Measurements from ENCODE around the gene SEMA5B. TPM values are rescaled to one million over a fixed set of nuclear protein-coding genes. Genes with fewer than 3 reads are reported as not detected.

Gene SEMA5B
- total RNA-seq, 6 donors from 2014 or later = 0.33 to 0.71 (median 0.65) TPM; not detected in 2

DNA sequence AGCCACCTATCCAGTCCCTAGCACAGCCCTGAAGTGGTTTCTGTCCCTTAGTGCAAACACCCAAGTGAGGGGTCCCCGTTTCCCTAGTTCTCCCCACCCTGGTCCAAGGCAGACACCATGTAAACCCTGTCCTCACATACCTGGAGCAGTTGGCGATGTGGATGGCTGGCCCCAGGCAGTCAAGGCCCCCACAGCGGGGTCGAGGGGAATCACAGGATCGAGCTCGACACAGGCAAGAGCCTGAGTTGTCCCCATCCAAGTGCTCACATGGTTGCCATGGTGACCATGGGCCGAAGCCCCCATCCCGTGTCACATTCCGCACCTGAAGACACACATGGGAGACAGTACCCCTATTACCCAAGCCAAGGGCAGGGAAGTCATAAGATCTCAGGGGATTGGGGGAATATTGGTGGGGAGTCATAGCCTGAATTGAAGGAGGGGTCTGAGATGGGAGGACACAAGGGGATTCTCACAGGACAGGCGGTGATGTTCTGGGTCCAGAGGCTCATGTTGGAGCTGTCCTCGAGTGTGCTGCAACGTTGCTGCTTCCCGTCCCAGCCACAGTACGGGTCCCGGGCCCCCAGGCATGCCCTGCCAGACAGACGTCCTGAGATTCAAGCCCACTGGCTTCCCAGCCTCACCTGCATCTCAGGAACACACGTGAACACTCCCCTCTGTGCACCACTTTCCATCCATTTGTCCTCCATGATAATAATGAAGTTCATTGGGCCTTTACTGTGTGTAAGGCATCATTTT, 112.1 kb downstream of the SEMA5B start:
- Histone ChIP-seq H3K9me3 (no peaks in the 10 kb centered on the region), H3K27me3 (peaks cover 0 to 11% (median 4%) of the 10 kb centered on the region in 4 donors), H3K27ac (no peak overlapping the region), H3K4me1 (peaks cover 0 to 10% (median 0%) of the 10 kb centered on the region in 4 donors), H3K4me3 (no peak overlapping the region), H3K36me3 (no peaks in the 10 kb centered on the region)
- no peak for TF ChIP-seq POLR2AphosphoS5 (IDR thresholded peaks at IDR 0.05)
- TF ChIP-seq CTCF (IDR thresholded peaks at IDR 0.05) = no peak
- 87 to 92% methylated on average over 9 to 17 of the region's 17 CpGs for WGBS, 2 donors
- DNase-seq = peak in 1 of 2 donors; percentile 55
- ATAC-seq (ENCODE audit: low FRiP score in 2 of 2) = no peak

DNA sequence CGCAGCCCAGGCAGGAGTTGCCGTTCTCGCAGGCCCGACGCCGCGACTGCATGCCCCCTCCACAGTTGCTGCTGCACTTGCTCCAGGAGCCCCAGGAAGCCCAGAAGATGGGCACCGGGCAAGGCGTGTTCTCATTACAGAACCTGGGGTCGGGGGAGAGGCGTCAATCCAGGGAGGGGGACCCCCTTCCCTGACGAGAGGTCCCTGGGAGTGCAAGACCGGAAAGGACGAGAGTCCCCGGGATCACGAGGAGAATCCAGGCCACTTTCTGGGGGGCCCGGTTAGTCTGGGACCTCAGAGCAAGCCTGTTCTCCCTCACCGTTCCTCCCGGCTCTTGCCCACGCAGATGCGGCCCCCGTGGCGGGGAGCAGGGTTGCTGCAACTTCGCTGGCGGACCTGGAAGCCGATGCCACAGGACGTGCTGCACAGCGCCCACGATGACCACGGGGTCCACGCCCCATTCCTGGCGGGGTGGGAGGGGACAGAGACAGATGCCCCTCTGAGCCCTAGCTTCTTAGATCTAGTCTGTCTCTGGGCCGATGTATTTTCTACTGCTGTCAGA, 113.9 kb downstream of the SEMA5B start:
- no peak for ATAC-seq (ENCODE audit: low FRiP score in 2 of 2)
- WGBS, 2 donors = 76 to 92% methylated on average over 16 to 33 of the region's 33 CpGs
- peak in 1 of 2 donors; percentile 71 for DNase-seq
- Histone ChIP-seq H3K27me3 (peaks cover 0 to 11% (median 4%) of the 10 kb centered on the region in 4 donors), H3K4me3 (peak overlapping the region in 2 of 4 donors; percentile 14 to 18), H3K27ac (no peak overlapping the region), H3K4me1 (peaks cover 0 to 10% (median 0%) of the 10 kb centered on the region in 4 donors), H3K9me3 (no peaks in the 10 kb centered on the region), H3K36me3 (no peaks in the 10 kb centered on the region)
- TF ChIP-seq POLR2A (IDR thresholded peaks at IDR 0.05) (no peak), POLR2AphosphoS5 (IDR thresholded peaks at IDR 0.05) (no peak), EP300 (IDR thresholded peaks at IDR 0.05) (no peak), CTCF (IDR thresholded peaks at IDR 0.05) (no peak)

DNA sequence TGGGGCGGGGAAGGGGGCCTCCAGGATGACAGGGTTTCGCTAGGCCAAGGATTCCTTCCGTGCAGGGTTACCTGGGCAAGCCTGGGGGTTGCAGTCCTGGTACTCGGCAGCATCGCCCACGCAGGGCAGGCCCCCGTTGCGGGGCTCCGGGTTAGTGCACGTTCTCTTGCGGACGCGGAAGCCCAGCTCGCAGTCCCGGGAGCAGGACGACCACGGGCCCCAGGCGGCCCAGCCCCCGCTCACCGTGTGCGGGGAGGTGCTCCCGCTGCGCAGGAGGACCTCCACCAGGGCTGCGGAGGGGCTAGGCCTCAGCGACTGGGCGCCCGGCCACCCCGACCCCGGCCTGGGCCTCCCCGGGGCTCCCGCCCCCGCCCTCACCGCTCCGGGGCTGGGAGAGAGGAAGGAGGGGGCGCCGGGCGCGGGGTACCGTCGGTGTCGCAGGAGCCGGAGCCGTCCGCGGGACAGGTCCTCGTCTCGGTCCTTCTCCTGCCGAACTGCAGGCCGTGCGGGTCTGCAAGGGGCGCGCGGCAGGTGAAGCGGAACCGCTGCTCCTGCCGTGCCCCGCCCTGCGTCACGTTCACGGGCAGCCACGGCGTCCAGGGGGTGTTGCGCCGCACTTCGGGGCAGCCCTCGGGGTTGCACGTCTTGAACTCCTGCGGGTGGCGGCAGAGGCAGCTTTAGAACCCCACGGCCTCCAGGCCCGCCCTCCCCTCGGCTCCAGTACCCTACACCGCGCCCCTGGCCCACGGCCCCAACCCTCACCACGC, 114.6 kb downstream of the SEMA5B start:
- H3K36me3 ChIP-seq = no peaks in the 10 kb centered on the region
- no peaks in the 10 kb centered on the region for H3K9me3 ChIP-seq
- peaks cover 0 to 10% (median 0%) of the 10 kb centered on the region in 4 donors for H3K4me1 ChIP-seq
- no peak overlapping the region for H3K27ac ChIP-seq
- DNase-seq = peak in 1 of 2 donors; percentile 81
- H3K27me3 ChIP-seq = peaks cover 0 to 11% (median 4%) of the 10 kb centered on the region in 4 donors
- TF ChIP-seq EP300 (IDR thresholded peaks at IDR 0.05) (no peak), POLR2A (IDR thresholded peaks at IDR 0.05) (no peak), POLR2AphosphoS5 (IDR thresholded peaks at IDR 0.05) (no peak), CTCF (IDR thresholded peaks at IDR 0.05) (no peak)
- no peak for ATAC-seq (ENCODE audit: low FRiP score in 2 of 2)
- WGBS, 2 donors = 60 to 89% methylated on average over 5 to 26 of the region's 76 CpGs
- peak overlapping the region in 2 of 4 donors; percentile 14 to 18 for H3K4me3 ChIP-seq

GRCh38 chr3:122911901-122912300, 115.7 kb downstream of the SEMA5B start:
- Histone ChIP-seq H3K27ac (no peak overlapping the region), H3K36me3 (no peaks in the 10 kb centered on the region), H3K4me1 (peaks cover 0 to 10% (median 0%) of the 10 kb centered on the region in 4 donors), H3K27me3 (peaks cover 0 to 11% (median 4%) of the 10 kb centered on the region in 4 donors), H3K4me3 (no peak overlapping the region), H3K9me3 (no peaks in the 10 kb centered on the region)
- 96 to 100% methylated on average over 1 to 12 of the region's 16 CpGs for WGBS, 2 donors
- ATAC-seq (ENCODE audit: low FRiP score in 2 of 2) (no peak), DNase-seq (peak in 1 of 2 donors; percentile 58)
- no peak for TF ChIP-seq POLR2AphosphoS5 (IDR thresholded peaks at IDR 0.05)
- TF ChIP-seq CTCF (IDR thresholded peaks at IDR 0.05) = no peak
- TF ChIP-seq EP300 (IDR thresholded peaks at IDR 0.05) = no peak
- no peak for TF ChIP-seq POLR2A (IDR thresholded peaks at IDR 0.05)
